Hypothalamus (tissue), 51 donors: ENCODE results near the gene INTS11.
A peak's percentile ranks its signal among the peaks of the same experiment; 100 is the strongest.

ENCODE experiments used
- DNase-seq, 51 donors: peaks; one replicate each; lab custom pipeline; 2025; lab: John Stamatoyannopoulos, UW

Gene INTS11

DNA sequence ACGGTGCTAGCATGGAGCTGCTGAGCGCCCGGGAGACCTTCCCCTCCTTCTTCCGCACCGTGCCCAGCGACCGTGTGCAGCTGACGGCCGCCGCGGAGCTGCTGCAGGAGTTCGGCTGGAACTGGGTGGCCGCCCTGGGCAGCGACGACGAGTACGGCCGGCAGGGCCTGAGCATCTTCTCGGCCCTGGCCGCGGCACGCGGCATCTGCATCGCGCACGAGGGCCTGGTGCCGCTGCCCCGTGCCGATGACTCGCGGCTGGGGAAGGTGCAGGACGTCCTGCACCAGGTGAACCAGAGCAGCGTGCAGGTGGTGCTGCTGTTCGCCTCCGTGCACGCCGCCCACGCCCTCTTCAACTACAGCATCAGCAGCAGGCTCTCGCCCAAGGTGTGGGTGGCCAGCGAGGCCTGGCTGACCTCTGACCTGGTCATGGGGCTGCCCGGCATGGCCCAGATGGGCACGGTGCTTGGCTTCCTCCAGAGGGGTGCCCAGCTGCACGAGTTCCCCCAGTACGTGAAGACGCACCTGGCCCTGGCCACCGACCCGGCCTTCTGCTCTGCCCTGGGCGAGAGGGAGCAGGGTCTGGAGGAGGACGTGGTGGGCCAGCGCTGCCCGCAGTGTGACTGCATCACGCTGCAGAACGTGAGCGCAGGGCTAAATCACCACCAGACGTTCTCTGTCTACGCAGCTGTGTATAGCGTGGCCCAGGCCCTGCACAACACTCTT is 7.7 kb upstream of the INTS11 start:
- no peak for DNase-seq

DNA sequence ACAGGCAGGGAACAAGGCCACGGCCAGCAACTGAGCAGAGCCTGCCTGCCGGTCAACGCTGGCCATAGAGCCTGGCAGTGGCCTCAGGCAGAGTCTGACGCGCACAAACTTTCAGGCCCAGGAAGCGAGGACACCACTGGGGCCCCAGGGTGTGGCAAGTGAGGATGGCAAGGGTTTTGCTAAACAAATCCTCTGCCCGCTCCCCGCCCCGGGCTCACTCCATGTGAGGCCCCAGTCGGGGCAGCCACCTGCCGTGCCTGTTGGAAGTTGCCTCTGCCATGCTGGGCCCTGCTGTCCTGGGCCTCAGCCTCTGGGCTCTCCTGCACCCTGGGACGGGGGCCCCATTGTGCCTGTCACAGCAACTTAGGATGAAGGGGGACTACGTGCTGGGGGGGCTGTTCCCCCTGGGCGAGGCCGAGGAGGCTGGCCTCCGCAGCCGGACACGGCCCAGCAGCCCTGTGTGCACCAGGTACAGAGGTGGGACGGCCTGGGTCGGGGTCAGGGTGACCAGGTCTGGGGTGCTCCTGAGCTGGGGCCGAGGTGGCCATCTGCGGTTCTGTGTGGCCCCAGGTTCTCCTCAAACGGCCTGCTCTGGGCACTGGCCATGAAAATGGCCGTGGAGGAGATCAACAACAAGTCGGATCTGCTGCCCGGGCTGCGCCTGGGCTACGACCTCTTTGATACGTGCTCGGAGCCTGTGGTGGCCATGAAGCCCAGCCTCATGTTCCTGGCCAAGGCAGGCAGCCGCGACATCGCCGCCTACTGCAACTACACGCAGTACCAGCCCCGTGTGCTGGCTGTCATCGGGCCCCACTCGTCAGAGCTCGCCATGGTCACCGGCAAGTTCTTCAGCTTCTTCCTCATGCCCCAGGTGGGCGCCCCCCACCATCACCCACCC is 6.9 kb upstream of the INTS11 start, which contains the start of gene TAS1R3:
TSS of gene TAS1R3 (plus strand) at position 213 of the 898 bp plus-strand sequence. CDS start at position 279, 66 bp downstream.
- DNase-seq, result no peak

DNA sequence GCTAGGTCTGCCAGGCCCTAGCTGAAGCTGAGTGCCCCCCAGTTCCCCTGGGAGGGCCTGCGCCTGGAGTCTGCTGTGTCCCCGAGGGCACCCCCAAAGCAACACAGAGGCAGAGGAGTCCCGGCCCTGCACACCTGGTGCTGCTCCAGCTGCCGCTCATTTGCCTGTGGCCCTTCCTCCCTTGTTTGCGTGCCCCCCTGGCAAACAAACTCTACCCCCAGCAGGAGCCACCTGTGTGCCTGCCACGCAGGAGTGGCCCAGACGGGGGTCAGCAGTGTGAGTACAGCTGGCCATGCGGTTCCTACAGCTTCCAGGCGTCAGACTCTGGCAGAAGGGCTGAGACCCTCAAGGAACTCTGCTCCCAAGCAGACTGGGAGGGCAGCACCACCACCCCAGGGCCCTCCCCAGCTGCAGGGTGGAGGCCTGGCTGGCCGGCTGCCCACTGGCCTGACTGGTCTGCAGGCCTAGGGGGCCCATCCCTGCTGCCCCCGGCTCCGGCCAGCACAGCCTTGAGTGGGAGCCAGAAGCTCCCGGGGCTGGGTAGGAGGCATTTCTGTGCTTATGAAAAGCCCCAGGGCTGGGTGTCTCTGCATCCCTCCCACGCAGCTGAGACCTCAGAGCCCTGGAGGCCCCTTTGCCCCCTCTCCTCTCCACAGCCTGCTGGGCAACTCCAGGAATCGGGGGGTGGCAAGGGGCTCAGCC is 6.1 kb upstream of the INTS11 start:
- no peak for DNase-seq

DNA sequence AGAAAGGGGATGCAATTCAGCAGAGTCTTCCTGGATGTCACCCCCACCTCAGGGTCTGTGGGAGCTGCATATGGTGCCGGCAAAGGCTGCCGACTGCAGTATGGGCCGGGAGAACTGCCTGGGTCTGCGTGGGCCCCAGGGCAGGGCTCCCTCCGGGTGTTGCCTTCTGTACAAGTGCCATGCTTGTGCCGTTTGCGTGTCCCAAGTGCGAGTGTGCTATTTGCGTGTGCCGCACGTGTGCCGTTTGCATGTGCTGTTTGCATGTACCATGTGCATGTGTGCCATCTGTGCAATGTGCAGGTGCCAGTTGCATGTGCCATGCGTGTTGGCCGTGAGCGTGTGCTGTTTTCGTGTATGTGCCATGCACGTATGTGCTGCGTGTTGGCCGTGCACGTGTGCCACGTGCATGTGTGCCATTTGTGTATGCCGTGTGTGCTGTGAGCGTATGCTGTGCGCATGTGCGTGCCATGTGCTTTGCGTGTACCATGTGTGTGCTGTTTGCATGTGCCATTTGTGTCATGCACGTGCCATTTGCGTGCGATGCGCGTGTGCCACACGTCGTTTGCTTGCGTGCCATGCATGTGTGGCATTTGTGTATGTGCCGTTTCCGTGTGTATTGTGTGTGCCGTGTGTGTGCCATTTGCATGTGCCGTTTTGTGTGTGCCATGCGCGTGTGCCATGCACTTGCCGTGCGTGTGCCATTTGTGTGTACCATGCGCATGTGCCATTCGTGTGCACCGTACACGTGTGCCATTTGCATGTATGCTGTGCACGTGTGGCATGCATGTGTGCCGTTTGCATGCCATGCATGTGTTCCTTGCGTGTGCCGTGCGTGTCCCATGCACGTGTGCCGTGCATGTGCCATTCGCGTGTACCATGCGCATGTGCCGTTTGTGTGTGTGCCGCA is 5.1 kb upstream of the INTS11 start:
- no peak for DNase-seq

DNA sequence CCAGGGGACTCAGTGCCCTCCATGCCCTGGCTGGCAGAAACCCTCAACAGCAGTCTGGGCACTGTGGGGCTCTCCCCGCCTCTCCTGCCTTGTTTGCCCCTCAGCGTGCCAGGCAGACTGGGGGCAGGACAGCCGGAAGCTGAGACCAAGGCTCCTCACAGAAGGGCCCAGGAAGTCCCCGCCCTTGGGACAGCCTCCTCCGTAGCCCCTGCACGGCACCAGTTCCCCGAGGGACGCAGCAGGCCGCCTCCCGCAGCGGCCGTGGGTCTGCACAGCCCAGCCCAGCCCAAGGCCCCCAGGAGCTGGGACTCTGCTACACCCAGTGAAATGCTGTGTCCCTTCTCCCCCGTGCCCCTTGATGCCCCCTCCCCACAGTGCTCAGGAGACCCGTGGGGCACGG is 3.8 kb upstream of the INTS11 start:
- no peak for DNase-seq

DNA sequence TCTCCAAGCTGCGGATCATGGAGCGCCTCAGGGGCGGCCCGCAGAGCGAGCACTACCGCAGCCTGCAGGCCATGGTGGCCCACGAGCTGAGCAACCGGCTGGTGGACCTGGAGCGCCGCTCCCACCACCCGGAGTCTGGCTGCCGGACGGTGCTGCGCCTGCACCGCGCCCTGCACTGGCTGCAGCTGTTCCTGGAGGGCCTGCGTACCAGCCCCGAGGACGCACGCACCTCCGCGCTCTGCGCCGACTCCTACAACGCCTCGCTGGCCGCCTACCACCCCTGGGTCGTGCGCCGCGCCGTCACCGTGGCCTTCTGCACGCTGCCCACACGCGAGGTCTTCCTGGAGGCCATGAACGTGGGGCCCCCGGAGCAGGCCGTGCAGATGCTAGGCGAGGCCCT is 2.8 kb upstream of the INTS11 start:
- no peak for DNase-seq

DNA sequence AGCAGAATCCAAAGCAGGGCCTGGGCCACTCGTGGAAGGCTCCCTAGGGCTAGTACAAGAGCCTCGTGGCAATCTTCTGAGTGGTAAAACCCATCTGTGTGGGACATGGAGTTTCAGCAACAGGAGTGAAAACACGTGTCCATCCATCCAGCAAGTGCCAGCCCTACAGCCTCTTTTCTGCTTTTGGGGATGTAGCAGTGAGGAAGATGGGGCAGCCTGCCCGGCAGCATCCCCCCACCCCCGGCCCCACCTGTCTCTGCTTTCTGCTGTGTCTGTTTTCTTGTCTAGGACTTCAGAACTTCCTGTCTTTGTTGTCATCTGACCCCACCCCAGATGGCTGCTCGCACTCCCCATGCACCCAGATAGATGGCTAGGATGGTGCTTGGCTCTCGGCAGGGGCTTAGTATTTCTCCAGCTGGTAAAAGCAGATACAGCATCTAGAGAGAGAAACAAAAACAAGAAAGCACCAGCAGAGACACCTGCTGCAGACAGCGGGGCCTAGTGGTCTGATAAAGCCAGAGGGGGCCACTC is 1.7 kb upstream of the INTS11 start:
- no peak for DNase-seq

DNA sequence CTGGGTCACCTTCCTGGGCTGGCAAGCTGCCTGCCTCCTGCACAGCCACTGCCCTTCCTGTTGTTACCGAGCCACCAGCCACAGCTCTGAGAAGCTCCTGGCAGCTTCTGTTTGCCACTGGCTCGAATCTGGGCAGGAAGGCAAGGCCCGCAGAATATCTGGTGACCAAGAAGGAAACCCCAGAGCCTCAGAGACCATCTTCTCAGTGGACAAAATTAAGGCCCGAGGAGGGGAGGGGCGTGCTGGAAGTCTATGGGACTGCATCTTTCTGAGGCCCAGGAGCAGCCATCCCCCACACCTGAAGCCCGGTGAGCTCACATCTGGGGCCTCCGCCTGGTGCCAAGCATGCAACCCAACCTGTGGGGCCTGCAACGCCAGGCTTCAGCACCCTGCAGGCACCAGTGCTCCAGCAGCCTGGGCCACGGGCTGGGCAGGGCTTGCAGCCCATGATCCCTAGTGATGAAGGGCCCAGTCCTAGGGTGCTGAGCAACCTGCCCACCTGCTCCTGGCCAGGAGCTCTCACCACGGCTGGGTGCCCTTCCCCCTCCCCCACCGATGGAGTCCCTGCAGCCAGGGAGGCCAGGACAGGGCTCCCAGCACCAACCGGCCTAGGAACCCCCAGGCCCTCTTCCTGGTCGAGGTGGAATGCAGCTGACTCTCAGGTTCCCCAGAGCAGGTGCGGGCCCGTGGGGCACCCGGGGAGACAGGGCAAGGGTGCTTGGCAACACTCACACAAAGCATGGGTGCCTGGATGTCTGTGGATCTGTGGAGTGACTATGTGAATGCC is 1.0 kb upstream of the INTS11 start:
- no peak for DNase-seq

DNA sequence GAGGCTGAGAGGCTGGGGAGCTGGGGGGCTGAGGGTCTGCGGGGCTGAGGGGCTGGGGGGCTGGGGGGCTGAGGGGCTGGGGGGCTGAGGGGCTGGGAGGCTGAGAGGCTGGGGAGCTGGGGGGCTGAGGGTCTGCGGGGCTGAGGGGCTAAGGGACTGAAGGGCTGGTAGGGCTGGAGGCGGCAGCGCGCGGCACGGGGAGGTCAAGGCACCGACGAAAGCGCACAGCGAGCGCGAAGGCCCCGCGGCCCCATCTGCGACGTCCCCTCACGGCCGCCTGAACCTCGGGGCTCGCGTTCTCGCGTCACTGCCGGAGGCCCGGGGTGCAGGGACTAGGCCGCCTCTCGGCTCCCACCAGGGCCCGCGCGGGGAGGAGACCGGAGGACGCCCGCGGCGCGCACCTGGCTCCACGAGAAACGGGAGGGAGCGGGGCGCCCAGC is 356 bp downstream of the INTS11 start:
- no peak for DNase-seq

DNA sequence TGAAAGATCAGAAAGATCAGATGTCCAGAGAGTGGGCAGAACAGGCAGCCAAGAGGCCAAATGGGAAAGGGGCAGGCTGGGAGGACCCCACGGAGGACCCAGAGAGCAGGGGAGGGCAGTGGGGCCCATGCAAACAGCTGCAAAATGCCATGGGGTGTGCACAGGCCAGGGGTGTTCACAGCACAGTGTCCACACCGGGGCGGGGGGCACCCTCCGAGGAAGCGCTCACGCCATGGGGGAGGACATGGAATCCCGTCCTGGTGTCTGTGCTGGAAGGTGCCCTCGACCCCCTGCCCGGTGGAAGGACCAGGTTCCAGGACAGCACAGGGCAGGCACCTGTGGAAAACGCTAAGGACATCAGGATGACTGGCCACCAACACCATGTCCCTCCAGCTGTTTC is 1.5 kb downstream of the INTS11 start:
- no peak for DNase-seq

DNA sequence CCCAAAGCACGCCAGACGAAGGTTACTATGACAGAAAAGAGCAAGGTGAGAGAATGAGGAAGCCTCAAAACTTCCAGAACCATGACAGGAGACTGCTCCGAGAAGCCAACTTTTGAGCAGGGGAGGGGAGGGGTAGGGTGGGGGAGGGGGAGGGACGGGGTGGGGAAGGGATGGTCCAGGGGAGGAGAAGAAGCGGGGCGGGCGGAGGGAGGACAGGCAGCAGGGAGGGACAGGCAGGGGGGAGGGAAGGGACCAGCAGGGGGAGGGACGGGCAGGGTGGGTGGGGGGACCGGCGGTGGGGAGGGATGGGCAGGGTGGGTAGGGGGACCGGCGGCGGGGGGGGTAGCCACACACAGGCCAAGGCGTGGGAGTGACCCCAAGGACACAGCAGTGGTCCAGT is 2.0 kb downstream of the INTS11 start:
- DNase-seq, result no peak

DNA sequence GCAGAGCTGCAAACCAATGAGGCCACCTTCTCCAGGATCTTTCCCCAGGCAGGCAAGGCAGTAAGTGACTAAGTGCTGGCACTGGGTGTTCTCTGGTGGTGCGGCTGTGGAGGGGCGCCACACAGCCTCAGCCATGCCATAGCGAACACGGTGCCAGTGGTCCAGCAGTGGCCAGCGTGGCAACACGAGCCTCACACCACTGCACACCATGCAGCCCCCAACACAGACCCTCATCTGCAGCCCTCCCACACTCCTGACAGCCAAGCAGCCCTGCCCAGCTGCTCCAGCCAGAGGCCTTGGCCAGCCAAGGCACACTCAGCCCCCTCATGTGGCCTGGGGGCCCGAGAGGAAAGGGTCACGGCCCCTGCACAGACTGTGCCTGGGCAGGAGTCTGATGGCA is 3.0 kb downstream of the INTS11 start:
- DNase-seq, result no peak

DNA sequence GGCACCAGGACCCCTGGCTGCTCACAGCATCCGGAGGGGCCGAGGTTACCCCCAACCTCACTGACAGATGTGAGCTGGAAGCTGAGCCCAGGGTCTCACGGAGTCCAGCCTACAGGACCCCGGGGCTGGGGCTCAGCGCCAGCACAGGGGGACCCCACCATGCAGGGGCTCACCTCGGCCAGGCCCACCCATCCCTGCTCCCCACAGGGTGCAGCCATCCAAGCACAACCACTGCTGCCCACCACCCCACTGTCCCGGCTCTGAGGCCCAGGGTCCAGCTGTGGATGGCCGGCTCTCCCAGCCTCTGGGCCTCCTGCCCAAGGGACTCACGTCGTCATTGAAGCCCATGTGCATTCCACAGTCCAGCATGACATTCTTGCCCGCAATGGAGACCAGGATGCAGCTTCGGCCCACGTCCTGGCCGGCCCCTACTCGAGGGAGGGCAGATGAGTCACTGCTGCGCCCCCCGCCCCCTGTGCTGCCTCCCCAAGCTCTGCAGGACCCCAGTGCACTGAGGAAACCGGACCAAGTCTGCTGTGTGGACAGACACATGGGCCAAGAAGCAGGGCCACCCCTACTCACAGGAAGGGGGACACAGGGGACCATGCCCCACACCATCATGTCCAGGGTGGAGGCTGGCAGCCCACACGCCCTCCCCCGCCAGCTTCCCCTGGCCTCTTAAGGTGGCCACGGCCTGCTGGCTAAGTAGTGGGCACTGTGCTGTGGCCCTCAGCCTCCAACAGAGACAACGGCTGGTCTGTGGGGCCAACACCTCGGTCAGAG is 3.6 kb downstream of the INTS11 start:
- no peak for DNase-seq

DNA sequence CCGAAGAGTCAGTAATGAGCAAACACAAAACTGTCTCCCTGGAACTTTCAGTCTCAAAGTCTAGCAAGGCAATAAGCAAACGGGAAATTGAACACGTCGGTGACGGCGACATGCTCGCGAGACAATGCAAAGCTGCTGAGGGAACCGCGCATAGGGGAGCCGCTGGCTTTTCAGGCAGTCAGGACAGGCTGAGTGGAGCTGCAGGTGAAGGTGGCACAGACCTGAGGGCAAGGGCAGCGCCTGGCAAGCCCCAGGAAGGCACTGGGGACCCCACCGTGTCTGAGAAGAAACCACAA is 4.9 kb downstream of the INTS11 start:
- no peak for DNase-seq

DNA sequence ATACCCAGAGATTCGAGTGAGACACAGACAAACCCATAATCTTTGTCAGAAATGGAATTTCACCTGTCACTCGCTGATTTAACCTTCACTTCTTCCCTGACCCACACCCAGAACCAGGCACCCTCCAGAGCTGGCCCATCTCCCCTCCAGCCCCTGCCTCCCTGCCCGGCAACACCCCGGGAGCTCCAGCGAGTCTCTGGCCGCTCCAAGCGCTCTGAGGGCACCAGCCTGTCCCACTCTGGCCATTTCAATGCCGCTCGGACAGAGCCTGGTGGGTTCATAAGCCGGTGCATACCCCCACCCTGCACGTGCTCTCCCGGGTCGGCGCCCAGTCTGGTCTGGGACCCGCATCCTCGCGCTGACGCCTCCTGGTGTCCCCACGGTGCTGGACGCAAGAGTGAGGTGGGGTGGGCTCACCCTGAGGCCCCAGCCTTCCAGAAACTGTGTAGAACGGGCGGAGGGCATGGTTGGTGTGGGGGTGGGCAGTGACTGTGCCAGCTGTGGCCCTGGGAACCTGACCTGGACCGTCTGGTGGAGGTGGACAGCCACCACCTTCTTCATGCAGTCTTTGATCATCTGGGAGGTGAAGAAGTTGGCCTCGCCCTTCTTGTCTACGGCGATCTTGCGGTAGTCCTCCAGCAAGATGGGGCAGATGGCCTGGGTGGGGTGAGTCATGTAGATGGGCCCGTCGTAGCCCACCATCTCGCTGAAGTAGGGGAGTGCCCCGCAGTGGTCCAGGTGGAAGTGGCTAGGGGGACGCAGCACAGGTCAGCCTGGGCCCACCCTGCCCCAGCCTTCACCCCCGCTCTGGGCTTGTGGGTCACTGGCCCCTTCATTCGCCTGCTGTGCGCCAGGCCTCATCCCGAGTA is 5.4 kb downstream of the INTS11 start:
- DNase-seq, result no peak

DNA sequence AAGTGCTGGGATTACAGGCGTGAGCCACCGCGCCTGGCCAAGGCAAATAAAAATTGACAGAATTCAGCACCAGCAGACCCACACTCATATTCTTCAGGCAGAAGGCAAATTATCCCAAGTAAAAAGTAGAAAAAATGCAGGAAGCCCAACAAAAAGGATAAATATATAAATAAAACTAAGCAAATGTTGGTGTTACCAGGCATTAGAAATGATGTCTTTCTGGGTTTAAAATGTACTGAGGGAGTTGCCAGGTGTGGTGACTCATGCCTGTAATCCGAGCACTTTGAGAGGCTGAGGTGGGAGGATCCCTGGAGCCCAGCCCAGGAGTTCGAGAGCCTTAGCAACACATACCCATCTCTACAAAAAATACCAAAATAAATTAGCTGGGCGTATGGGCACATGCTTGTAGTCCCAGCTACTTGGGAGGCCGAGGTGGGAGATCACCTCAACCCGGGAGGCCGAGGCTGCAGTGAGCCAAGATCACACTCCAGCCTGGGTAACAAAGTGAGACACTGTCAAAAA is 6.3 kb downstream of the INTS11 start:
- peak in 8 of 51 donors; percentile 17 to 61 (median 32) for DNase-seq

DNA sequence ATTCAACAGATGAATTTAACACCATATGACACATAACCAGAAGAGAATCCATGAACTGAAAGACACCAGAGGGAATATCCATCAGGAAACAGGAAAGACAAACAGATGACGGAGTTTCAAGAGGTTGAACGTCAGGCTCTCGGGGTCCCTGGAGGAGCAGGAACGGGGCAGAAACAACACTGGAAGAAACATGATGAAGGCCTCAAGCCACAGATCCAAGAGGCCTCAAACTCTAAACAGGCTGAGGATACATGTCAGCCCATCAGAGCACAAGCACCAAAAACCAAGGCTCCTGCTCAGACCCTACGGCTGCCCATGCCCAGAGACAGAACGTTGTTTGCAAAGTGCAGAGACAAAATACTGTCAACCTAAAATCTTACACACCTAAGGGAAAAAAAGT is 7.0 kb downstream of the INTS11 start:
- DNase-seq, result no peak
